Jurkat, Clone E6-1 (cell line): ENCODE results near the gene DOCK1.

Experiments used
- DNase-seq: peaks from one replicate; pipeline ENCODE4 v3.0.0-alpha.2; 2011; ENCODE audit warnings: low read depth, low spot score
- H3K4me3 ChIP-seq: 2 replicates; pipeline ENCODE4 v1.5.1; 2011; ENCODE audit warnings: mild to moderate bottlenecking, low read length, control low read depth, moderate library complexity

DOCK1 gene

DNA sequence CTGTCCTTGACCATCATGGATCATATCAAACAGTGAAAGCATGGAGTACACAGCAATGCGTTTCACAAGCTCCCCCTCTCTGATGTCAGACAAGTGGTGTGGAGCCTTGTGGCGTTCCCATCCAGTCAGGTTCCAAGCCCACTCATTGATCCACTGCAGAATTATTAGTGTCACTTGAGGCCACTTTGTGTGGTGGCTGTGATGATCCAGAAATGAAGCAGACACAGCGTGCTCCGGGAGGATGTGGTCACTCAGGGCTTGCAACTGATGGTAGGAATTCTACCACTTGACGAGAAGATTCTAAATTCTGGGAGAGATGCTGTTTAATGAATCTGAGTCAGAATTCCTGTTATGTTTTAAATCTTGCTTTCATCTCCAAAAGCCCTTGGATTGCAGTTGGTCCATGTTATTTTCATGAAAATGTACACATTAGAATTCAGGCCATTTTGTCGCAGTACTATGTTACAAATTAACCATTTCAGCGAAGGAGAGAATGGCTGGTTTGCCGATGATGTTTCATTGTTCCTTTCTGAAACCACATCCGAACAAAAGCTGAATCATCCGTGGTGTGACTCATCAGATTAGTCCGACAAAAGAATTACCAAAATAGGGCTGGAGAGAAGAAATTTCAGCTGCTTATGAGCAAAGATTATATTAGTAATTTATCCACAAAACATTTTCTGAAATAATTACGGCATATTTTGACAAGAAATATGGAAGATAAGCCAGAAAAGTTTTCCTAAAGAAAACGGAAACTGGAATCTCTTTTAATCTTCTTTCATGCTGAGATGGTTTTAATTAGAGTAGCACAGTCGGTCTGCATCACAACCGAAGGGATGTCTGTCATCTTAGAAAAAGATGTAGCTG is 243.1 kb downstream of the DOCK1 start:
- H3K4me3 ChIP-seq, result no peak overlapping the region
- DNase-seq, result no peak

DNA sequence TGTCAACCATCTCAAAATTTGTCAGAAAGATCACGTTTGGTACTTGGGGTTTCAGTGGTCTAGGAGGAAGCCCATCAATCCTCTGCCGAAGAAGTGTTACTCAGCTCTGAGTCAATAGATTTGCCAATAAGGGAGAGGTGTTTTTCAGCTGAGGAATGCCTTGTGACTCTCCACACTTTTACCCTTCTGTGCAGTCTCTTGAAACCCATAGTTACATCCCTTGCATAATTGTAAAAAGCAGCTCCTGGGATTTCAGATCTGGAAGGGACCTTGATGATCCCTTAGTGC is 243.6 kb downstream of the DOCK1 start:
- no peak overlapping the region for H3K4me3 ChIP-seq
- no peak for DNase-seq

DNA sequence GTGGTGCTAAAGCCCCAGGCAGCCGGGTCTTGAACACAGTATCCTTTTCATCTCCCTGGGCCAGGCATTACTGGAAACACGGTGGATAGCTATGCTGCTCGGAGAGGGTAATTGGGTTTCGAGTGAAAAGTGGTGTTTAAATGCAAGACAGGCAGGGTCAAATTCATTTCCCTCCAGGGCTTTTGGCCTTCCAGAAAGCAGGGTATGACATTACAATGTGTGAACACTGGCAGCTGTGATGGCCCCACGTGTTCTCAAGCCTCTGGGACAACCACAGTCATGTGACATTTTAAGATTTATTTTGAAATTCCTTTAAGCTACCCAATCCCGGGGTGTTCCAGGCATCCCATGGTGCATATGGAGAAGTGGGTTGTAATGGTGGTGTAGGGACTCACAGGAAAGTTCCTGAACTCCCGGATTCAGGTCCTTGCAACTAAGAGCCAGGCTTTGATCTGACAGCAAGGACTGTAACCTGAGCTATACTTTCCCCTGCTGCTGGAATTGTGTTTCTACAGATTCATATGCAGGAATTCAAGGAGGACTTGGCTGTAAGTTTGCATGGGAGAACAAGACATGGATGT is 244.4 kb downstream of the DOCK1 start:
- DNase-seq, result no peak

DNA sequence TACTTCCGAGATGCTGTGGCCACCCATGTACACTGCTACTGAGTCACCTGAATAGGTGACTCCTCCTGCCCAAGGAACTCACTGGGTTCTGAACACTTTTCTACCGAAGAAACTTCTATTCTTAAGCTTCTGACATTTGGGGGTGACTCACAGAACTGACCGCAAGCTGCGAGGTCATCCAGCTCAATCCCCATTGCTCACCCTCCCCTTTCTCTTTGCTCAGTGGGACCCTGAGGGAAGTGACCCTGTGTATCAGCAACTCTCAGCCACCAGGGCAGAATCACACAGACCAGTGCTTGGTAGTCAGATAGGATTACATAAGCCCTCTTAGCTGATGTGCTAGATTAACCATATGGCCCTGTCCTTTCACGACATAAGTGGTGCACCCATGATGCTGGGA is 244.9 kb downstream of the DOCK1 start:
- no peak for DNase-seq
- H3K4me3 ChIP-seq, result no peak overlapping the region

More for the DNA sequence above, 244.4 kb downstream of the DOCK1 start:
- no peak overlapping the region for H3K4me3 ChIP-seq

DNA sequence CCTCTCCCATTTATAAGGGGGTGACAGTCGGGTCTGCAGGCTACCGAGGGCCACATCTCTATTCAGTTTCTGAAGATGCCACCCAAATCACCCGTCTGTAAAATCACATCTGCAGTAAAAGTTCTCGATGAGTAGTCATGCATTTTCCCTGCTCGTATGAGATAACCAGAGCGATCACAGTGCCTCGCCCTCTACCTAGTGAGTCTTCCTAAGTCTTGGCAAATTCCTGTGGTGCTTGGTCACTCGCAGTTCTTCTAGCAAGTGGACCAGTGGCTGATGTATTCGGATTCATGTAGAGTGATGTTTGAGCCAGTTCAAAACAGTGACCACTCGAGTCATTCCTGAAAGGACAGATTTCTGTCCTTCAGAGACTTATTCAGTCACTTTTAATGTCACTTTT is 246.3 kb downstream of the DOCK1 start:
- H3K4me3 ChIP-seq, result no peak overlapping the region
- DNase-seq, result no peak

DNA sequence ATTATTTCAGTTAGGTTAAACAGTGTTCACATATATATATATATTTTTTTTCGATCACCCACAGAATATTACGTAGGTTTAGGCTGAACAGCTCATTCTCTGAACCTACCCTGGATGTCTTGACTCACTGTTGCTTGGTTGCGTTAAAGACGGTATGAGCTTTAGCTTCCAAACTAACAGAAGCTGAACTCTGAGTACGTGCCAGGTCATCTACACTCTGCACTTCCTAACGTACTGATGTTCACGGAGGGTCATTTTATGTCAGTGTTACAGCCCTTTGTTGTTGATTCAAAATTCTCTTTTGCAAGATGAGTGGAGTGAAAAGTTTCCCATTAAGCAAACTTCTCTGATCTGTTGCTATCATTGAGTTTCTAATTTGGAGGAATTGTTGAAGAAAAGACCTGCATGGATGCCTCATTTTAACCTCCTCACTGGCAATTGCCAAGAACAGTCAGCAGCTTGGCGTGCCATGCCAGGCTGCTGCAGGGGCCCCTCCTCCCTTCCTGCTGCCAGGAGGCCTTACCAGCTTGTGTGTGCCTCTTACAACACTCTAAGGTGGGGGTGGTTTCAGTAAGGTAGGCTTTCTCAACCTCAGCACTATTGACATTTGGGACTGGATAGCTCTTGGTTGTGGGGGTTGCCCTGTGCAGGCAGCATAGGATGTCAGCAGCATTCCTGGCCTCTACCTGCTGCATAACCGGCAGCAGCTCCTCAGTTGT is 246.9 kb downstream of the DOCK1 start:
- no peak for DNase-seq
- no peak overlapping the region for H3K4me3 ChIP-seq

DNA sequence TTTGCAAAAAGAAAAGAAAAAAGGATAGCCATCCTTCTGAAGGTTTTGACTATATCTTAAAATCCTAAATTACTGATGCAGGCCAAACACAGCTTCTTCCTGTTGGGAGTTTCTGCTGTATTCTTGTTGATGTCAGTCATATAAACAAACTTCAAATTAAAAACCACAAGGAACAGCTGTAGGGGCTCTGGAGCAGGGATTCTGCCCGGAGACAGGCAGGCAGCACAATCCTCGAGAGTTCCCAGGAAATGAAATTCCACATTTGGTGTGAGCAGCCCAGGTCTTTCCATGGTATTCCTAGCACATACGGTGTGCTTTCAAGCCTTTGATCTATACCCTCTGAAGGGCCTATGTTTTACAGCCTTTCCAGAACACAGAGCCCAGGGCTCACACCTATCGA is 248.0 kb downstream of the DOCK1 start:
- no peak for DNase-seq
- H3K4me3 ChIP-seq, result no peak overlapping the region

DNA sequence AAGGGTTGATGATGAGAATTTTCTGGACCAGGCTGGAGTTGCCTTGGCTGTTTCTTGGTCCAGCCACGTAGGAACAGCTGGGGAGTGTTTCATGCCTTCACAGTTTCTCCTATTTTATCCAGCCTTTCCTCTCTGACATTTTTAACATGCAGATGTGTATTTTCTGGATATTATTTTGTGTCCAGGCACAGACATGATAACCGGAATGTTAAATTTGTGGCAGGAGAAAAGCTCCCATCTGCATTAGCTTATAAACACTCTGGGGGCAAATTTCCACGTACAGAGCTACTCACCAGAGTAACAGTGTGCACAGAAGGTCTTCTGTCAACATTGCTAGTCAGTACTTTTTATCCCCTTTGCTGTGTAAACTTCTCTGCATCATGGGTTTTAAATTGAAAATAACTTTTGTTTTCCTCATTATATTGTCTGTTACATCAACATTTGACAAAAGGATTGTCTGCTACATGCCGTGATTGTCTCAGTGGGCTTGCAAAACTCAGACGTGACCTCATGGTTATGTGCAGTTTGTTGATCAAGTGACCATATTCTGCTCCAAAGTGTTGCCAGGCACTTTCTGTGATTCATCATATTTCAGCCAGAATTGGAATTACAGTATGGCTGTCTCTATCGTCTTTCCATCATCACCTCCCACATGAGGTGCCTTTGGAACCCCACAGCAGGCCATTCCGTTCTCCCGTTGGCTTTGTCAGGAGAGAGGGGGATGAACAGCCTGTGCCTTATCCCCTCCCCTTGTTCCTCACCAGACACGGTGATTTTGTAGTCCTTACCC is 249.8 kb downstream of the DOCK1 start:
- no peak overlapping the region for H3K4me3 ChIP-seq
- DNase-seq, result no peak

DNA sequence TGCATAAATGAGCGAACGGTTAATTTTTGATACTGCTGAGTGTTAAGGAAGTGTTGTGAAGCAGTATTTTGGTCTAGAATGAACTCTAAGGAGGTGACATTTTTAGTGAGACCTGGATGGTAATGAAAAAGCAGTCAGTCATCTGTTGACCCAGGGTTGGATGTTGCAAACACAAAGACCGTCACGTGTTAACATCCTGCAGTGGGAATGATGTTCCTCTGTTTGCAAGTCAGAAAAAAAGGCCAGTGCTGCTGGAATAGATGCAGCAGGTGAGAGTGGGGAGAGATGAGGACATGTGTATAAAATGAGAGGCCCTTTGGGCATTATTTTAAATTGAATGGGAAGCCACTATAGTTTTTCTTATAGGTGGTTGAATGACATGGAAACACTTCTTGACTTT is 251.9 kb downstream of the DOCK1 start:
- no peak for DNase-seq
- H3K4me3 ChIP-seq, result no peak overlapping the region

DNA sequence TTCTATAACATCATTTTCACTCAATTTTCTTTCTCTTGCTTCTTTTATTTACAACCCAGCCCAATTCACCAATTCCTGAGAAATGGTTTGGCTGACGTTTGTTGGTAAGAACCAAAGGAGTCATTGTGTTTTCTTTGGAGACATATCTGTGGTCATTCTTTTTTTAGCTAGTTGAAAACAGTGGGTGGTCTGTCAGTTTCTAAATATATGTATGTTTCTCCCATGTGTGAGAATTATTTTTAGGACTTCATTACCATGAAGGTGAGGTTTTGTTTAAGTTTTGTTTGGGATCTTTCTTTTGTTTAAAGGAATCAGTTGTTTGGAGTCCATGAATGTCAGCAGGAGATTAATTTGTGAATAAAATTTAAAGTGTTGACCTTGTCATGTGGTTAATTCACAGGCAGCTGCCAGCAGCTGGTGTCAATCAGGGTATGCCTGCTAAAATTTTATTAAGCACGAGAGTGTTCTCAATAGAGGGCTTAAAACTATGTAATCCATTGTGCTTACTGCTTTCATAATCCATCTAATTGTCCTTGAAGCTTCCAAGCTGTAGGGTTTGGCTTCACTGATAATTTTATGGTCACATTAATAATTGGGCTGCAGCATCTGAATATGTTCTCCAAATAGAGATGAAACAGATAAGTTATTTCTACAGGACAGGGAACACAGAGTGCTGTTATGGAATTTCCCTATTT is 252.4 kb downstream of the DOCK1 start:
- H3K4me3 ChIP-seq, result no peak overlapping the region

DNA sequence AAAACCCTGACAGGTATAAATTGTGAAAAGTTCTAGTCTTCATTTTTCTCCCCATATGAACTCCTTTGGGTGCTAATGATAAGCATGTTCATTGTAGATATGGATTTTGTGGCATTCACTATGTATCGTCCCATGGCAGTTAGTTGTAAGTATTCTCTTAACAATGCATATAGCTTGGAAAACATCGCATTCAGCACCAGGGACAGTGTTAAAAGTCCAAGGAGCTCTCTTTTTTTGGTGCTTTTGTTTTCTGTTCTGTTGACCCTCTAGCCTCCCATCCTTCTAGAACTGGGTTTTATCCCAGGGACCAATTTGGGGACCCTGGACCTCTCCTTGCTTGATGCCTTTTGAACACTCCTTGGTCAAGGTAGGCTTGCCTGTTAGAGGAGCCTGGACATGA is 253.4 kb downstream of the DOCK1 start:
- no peak overlapping the region for H3K4me3 ChIP-seq
- no peak for DNase-seq

More for the DNA sequence above, 252.4 kb downstream of the DOCK1 start:
- DNase-seq, result no peak

DNA sequence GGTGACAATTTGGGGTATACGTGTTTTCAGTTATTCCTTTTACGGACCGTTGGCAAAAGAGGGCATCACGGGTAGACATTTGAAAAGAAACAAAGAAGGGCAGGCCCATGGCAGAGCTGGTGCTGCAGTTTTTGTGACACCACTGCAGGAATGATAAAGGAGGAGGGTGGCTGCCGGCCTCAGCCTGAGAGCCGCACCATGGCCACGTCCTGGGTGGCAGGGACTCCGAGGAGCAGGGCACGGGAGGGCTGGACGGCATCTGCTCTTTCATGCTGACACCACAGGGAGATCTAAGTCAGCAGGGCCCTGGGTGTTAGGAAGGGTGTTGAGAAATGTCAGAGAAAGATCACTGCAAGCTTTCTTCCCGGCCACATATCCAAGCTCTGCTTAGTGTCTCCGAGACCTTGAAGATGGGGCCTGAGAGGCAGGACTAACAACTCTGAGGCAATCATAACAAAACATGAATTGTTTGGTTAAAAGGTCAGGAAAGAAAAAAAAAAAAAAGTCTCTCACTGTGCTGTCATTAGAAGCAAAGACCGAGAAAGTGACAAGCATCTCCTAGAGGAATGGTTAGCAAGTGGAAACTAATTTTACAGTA is 254.5 kb downstream of the DOCK1 start:
- no peak for DNase-seq
- H3K4me3 ChIP-seq, result no peak overlapping the region

DNA sequence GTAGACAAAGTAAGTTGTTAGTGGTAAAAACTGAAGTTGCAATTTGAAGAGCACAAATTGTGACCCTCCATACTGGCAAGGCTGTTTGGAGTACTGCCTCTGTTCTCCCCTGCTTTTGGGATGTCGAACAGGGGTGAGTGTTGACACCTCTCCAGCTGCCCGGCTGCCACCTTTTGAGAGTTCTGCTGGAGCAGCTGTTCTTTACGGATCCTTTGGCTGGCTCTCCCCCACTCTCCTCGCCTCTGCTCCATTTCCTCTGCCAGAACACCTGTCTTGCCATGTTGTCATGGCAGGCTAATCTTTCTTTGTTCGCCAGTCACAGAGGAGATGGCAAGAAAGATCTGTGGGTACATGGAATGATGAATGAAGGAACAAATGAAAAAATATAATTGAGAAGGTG is 256.3 kb downstream of the DOCK1 start:
- H3K4me3 ChIP-seq, result no peak overlapping the region
- DNase-seq, result no peak

DNA sequence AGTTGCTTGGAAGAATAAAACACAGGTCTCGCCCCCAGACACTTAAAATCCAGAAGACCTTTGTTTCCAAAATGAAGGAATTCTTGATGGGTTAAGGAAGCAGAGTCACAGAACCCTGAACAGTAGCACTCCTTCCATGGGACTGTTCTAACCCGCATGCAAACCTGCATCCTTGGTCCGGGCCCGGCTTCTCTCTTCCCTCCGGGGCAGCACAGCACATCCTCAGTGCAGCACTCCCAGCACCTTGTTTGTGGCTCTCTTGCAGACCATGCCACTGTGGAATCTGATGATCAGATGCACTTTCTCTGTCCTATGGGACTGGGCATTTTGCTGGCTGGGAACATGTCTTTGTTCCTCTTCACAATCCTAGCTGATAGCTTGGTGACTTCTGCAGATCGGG is 257.6 kb downstream of the DOCK1 start:
- H3K4me3 ChIP-seq, result no peak overlapping the region
- no peak for DNase-seq

DNA sequence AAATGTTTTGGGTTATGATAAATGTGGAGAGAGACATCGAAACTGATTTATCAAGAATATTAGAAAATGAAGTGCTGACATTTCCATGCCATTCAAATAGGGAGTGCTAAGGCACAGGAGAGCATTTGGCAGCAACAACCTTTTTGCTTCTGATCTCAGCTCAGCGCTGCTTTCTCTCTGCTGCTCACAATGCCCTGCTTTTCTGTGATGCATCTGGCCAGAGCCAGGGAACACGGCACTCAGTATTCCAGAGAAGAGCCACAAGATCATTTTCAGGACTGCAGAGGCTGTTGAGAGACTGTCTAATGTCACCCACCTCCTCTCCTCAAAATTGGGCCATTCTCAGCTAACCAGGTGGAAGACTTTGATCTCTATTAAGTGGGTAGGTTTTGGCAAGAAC is 263.0 kb downstream of the DOCK1 start:
- no peak overlapping the region for H3K4me3 ChIP-seq
- DNase-seq, result no peak

DNA sequence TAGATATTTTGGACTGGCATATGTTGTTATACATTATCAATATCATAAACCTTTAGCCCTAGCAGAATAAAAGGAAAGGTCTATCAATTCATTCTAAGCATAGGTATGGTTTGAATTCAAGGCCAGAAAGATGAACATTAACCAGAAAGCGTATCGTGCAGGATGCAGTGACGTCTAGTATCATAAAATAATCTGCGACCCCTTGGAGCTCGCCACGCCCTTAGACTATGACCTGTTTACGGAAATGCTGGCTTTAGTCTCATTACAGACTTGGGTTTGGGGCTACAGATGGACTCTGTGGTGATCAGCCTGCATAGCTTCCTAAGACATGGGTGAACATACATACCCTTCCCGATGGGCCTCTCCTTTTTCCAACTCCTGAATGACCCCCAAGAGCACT is 269.6 kb downstream of the DOCK1 start:
- no peak for DNase-seq

DNA sequence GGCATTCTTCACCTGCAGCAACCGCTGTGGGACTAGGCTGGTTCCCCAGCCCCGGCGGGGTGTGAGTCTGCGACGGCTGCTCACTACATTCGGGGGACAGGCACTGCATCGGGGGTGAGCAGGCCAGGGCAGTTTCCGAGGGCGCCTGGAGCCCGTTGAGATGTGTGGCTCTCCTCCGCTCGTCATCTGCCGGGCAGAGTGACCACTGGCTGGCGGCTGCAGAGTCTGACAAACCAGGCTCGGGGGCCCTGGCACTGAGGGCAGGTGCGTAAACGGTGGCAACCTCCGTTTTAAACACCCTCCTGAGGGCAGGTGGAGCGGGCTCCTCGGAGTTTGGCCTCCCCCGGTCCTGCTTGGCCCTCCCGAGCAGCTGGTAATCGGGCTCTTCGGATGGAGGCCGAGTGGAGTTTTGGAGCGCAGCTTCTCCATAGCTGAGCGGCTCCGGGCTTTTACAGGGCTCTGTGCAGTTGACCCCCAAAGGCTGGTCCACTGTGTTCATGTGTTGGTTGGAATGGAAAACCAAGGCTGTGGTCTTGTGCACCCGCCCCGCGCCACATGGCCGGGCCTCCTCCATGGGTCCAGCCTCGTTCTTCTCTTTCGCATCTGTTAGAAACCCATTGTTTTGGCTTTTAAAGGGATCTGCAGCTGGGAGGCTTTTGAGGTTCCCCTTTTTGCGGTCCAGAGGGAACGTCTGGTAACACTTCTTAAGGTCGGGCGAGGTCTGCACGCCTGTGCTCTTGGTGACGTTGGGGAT is 270.3 kb downstream of the DOCK1 start:
- H3K4me3 ChIP-seq, result no peak overlapping the region
- peak; percentile 17 for DNase-seq

More for the DNA sequence above, 269.6 kb downstream of the DOCK1 start:
- H3K4me3 ChIP-seq, result no peak overlapping the region

DNA sequence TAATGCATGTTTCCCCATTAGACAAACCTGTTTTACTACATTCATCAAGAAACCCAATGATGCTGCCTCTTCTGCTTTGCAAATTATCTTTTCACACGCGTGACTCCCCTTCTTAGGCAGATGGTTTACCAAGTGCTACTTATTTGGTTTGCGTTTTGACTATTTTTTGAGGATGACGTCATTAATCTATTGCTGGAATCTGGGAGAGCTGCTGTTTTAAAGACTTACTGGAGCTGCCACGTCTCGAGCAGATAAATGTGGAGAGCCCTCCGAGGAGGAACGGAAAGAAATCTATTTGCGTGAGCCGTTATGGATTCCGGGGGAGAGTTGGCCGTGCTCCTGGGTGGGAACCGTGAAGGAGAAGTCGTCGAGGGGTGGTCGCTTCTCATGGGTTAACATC is 271.4 kb downstream of the DOCK1 start:
- H3K4me3 ChIP-seq, result no peak overlapping the region
- DNase-seq, result no peak
